GM23338 (cell line): ENCODE results near the gene AHDC1. TPM values are rescaled to one million over a fixed set of nuclear protein-coding genes. Genes with fewer than 3 reads are reported as not detected.

ENCODE experiments used
- ATAC-seq: fragments of 200-7000 bp; cut with Tn5 transposase; 3 replicates; pipeline ENCODE4 v1.9.1; 2020
- DNase-seq: peaks from one replicate; pipeline ENCODE4 v3.0.0-alpha.2; 2015; ENCODE audit warnings: low spot score
- H2AFZ ChIP-seq: fragments of 200-600 bp; sonication (generic); 2 replicates; pipeline ENCODE4 v1.8.0; 2016; ENCODE audit warnings: antibody characterized with exemption, mild to moderate bottlenecking, moderate library complexity
- H3F3A ChIP-seq: fragments of 200-600 bp; sonication (generic); replicated peaks from 2 replicates; pipeline ENCODE4 v1.8.0; 2017; ENCODE audit warnings: antibody characterized with exemption, mixed run types, low read depth
- H3K27ac ChIP-seq: fragments of 200-600 bp; sonication (generic); 2 replicates; pipeline ENCODE4 v1.6.1; 2016; ENCODE audit warnings: low read depth
- H3K27me3 ChIP-seq: fragments of 200-600 bp; sonication (generic); 2 replicates; pipeline ENCODE4 v1.8.0; 2016; ENCODE audit warnings: mild to moderate bottlenecking, mixed run types, moderate library complexity; ENCODE audit not compliant: insufficient read depth
- H3K36me3 ChIP-seq: fragments of 200-600 bp; sonication (generic); 2 replicates; pipeline ENCODE4 v1.8.0; 2016; ENCODE audit warnings: mild to moderate bottlenecking; ENCODE audit not compliant: insufficient read depth
- H3K4me1 ChIP-seq: fragments of 200-600 bp; sonication (generic); 2 replicates; pipeline ENCODE4 v1.8.0; 2016; ENCODE audit warnings: mild to moderate bottlenecking, moderate library complexity; ENCODE audit not compliant: insufficient read depth
- H3K4me2 ChIP-seq: fragments of 200-600 bp; sonication (generic); 2 replicates; pipeline ENCODE4 v1.7.1; 2017; ENCODE audit warnings: mixed run types
- H3K4me3 ChIP-seq: fragments of 200-600 bp; sonication (generic); 2 replicates; pipeline ENCODE4 v1.6.1; 2016; ENCODE audit warnings: mixed run types
- H3K79me2 ChIP-seq: fragments of 200-600 bp; sonication (generic); replicated peaks from 2 replicates; pipeline ENCODE4 v1.8.0; 2017; ENCODE audit warnings: mild to moderate bottlenecking; ENCODE audit not compliant: insufficient read depth
- H3K9me2 ChIP-seq: fragments of 200-600 bp; sonication (generic); 2 replicates; pipeline ENCODE4 v1.8.0; 2017; ENCODE audit not compliant: insufficient read depth
- H4K20me1 ChIP-seq: fragments of 200-600 bp; sonication (generic); replicated peaks from 2 replicates; pipeline ENCODE4 v1.8.0; 2017; ENCODE audit warnings: mild to moderate bottlenecking; ENCODE audit not compliant: insufficient read depth
- H3K27ac Mint-ChIP-seq: 2 replicates; pipeline ENCODE4 v1.8.0; 2020; ENCODE audit warnings: inconsistent platforms, mild to moderate bottlenecking, moderate library complexity, mixed read lengths
- H3K27me3 Mint-ChIP-seq: 3 replicates; pipeline ENCODE4 v1.8.0; 2022; ENCODE audit warnings: low read depth, mild to moderate bottlenecking, moderate library complexity, mixed read lengths, inconsistent platforms; ENCODE audit not compliant: insufficient read depth, poor library complexity
- H3K36me3 Mint-ChIP-seq: 3 replicates; pipeline ENCODE4 v1.8.0; 2021; ENCODE audit warnings: low read depth, mild to moderate bottlenecking, inconsistent platforms, moderate library complexity, mixed read lengths
- H3K4me1 Mint-ChIP-seq: 3 replicates; pipeline ENCODE4 v1.8.0; 2020; ENCODE audit warnings: mild to moderate bottlenecking, inconsistent platforms, mixed read lengths
- H3K4me3 Mint-ChIP-seq: 3 replicates; pipeline ENCODE4 v1.8.0; 2021; ENCODE audit warnings: moderate library complexity, mild to moderate bottlenecking, inconsistent platforms, mixed read lengths
- H3K9me3 Mint-ChIP-seq: 3 replicates; pipeline ENCODE4 v1.8.0; 2020; ENCODE audit warnings: moderate library complexity, mild to moderate bottlenecking, inconsistent platforms, mixed read lengths
- CREB1 ChIP-seq: fragments of 250-450 bp; sonication (Bioruptor Pico); IDR thresholded peaks from 2 replicates; pipeline ENCODE4 v1.5.0; 2020; ENCODE audit warnings: low read depth, mild to moderate bottlenecking, moderate library complexity
- EZH2 ChIP-seq: fragments of 200-600 bp; sonication (generic); IDR thresholded peaks from one replicate; pipeline ENCODE4 v1.8.0; 2017; ENCODE audit warnings: antibody characterized with exemption, mild to moderate bottlenecking, low read depth; ENCODE audit not compliant: unreplicated experiment
- EZH2phosphoT487 ChIP-seq: fragments of 200-600 bp; sonication (generic); IDR thresholded peaks from one replicate; pipeline ENCODE4 v1.8.1; 2018; ENCODE audit warnings: antibody characterized with exemption; ENCODE audit not compliant: unreplicated experiment
- NANOG ChIP-seq: IDR thresholded peaks from 2 replicates; pipeline ENCODE4 v1.6.1; 2016; ENCODE audit warnings: antibody characterized with exemption, borderline replicate concordance
- polyA plus RNA-seq: library from polyadenylated mRNA; unstranded; fragments of >200 nt; fragmentation: Nextera tagmentation; extraction: Ambion mirVana; gene quantifications from 2 replicates; pipeline ENCODE4 v1.2.1, GENCODE V29; 2016
- total RNA-seq: library from RNA; depleted of rRNA; stranded (reverse); fragments of >200 nt; shearing (Covaris generic); gene quantifications from 2 replicates; pipeline ENCODE4 v1.2.3, GENCODE V29; 2014
- TF ChIP-seq, protein P1 (sequence below), 2 experiments: fragments of 200-600 bp in 1 of 2; sonication (generic) in 1 of 2; conservative IDR thresholded peaks; 2 replicates each; pipeline versions ENCODE4 v1.5.1 to v1.6.1; 2016 to 2017; ENCODE audit warnings: antibody characterized with exemption in 2 of 2, low read depth in 2 of 2, mild to moderate bottlenecking in 2 of 2, moderate library complexity in 1 of 2

AHDC1 gene
- total and polyA plus RNA-seq, 2 experiments from 2014 or later = 8.3 to 22.2 TPM

- peaks cover 44% of the 10 kb centered on the region for H3K4me1 Mint-ChIP-seq
- H3K79me2 ChIP-seq = peaks cover 56% of the 10 kb centered on the region
- peak; percentile 25 for ATAC-seq
Measured at GRCh38 chr1:27600498-27601175, 3.3 kb downstream of the AHDC1 start.

DNA sequence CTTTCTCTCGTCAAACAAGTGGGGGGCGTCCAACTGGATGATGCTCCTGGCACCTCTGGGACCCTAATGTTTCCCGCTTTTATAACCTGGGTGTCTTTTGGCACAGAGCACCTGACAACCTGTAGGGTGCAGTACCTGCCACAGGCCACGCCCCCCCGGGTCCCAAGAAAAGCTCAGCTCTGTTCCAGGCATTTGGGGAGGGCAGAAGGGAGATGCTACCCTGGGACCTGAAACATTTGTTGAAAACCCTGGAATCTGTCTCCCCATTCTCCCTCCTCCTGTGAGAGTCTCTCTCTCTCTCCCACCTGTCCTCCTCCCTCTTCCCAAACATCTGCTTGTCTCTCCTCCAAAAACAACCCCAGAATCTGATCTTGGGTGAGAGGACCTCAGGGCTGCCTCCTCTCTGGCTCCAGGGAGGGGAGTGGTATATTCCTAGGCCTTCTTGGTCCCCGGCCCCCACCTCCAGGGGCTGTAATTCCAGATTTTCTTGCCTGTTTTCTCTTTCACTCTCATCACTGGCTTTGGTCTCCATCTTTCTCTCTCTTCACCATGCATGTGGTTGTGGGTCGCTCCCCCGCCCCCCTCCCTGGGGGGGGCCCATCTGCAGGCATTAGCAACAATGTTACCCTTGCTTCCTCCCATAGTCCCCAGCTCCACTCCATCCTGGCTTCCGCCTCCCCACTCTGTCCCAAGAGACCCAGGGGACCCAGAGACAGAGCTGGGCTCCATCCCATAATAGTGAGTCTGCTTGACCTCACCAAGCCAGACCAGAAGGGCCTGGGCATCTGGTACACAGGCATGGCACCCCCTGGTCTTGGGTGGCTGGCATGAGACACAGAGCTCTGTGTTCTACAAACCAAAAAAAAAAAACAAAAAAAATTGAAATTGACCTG lies 4.1 kb downstream of the AHDC1 start:
- Histone ChIP-seq H2AFZ (no peak overlapping the region), H3K36me3 (no peaks in the 10 kb centered on the region), H3K4me2 (peak overlapping the region; percentile 78), H3K27ac (peak overlapping the region; percentile 14; the same call in 1 of the 2 replicates), H3K4me3 (0 out of 2 replicates have a peak overlapping the region, but pooled peaks have one; percentile 17), H3K4me1 (peaks cover 59% of the 10 kb centered on the region), H3K9me2 (no peaks in the 10 kb centered on the region), H3K79me2 (peaks cover 56% of the 10 kb centered on the region), H3K27me3 (peaks cover 1% of the 10 kb centered on the region; the same call in 1 of the 2 replicates), H3F3A (peaks cover 7% of the 10 kb centered on the region; the same call in 1 of the 2 replicates), H4K20me1 (peaks cover 23% of the 10 kb centered on the region)
- Mint-ChIP-seq H3K4me3 (peak overlapping the region; percentile 49), H3K4me1 (peaks cover 36% of the 10 kb centered on the region), H3K36me3 (no peaks in the 10 kb centered on the region; the same call in 2 of the 3 replicates), H3K27me3 (peaks cover 21% of the 10 kb centered on the region), H3K27ac (peak overlapping the region; percentile 43), H3K9me3 (no peaks in the 10 kb centered on the region)
- TF ChIP-seq EZH2 (no peak), CREB1 (CRISPR knock-in tag) (no peak), EZH2phosphoT487 (no peak)
- TF ChIP-seq, protein P1, sequence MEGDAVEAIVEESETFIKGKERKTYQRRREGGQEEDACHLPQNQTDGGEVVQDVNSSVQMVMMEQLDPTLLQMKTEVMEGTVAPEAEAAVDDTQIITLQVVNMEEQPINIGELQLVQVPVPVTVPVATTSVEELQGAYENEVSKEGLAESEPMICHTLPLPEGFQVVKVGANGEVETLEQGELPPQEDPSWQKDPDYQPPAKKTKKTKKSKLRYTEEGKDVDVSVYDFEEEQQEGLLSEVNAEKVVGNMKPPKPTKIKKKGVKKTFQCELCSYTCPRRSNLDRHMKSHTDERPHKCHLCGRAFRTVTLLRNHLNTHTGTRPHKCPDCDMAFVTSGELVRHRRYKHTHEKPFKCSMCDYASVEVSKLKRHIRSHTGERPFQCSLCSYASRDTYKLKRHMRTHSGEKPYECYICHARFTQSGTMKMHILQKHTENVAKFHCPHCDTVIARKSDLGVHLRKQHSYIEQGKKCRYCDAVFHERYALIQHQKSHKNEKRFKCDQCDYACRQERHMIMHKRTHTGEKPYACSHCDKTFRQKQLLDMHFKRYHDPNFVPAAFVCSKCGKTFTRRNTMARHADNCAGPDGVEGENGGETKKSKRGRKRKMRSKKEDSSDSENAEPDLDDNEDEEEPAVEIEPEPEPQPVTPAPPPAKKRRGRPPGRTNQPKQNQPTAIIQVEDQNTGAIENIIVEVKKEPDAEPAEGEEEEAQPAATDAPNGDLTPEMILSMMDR (conservative IDR thresholded peaks at IDR 0.05; ENCODE audit: low read depth in 2 of 2) = peak; percentile 23 to 25; a peak in 1 of 4 replicates
- ATAC-seq (peak; percentile 12), DNase-seq (peak; percentile 81)

More at GRCh38 chr1:27600498-27601175, 3.3 kb downstream of the AHDC1 start:
- Histone ChIP-seq H4K20me1 (peaks cover 23% of the 10 kb centered on the region), H3K4me2 (peak overlapping the region; percentile 89), H3K9me2 (no peaks in the 10 kb centered on the region), H3K36me3 (no peaks in the 10 kb centered on the region), H2AFZ (no peak overlapping the region), H3K4me1 (peaks cover 59% of the 10 kb centered on the region), H3F3A (0 out of 2 replicates have a peak, but pooled peaks cover 12% of the 10 kb centered on the region), H3K4me3 (no peak overlapping the region), H3K27me3 (peaks cover 8% of the 10 kb centered on the region; the same call in 1 of the 2 replicates), H3K27ac (peak overlapping the region; percentile 32; the same call in 1 of the 2 replicates)
- no peak for TF ChIP-seq EZH2
- TF ChIP-seq, protein P1 (conservative IDR thresholded peaks at IDR 0.05; ENCODE audit: low read depth in 2 of 2) = peak; percentile 16 to 41; a peak in 3 of 4 replicates
- TF ChIP-seq NANOG = no peak
- TF ChIP-seq CREB1 (CRISPR knock-in tag) = no peak
- peak; percentile 75 for DNase-seq
- Mint-ChIP-seq H3K27ac (peak overlapping the region; percentile 43), H3K9me3 (no peaks in the 10 kb centered on the region), H3K27me3 (peaks cover 21% of the 10 kb centered on the region), H3K4me3 (peak overlapping the region; percentile 49), H3K36me3 (no peaks in the 10 kb centered on the region; the same call in 2 of the 3 replicates)
